OCI-LY7 (cell line): ENCODE data around the gene ERI3. TPM values are rescaled to one million over a fixed set of nuclear protein-coding genes. Genes with fewer than 3 reads are reported as not detected.

ENCODE experiments used
- BruUV-seq: library from RNA; stranded (reverse); fragments of 400-500 nt; replicated peaks from 2 replicates; lab custom pipeline; 2021; lab: Mats Ljungman, UMichigan
- CTCF ChIA-PET: fragments of 300-600 bp; sonication (Branson Sonifier 250); formaldehyde crosslinking; loops from one replicate; lab custom pipeline; 2022; ENCODE audit warnings: antibody characterized with exemption; ENCODE audit not compliant: unreplicated experiment; lab: Charles Lee
- POLR2A ChIA-PET: fragments of 300-600 bp; sonication (Branson Sonifier 250); formaldehyde crosslinking; loops from one replicate; lab custom pipeline; 2022; ENCODE audit warnings: antibody characterized with exemption; lab: Charles Lee
- DNase-seq: peaks from one replicate; pipeline ENCODE4 v3.0.0-alpha.2; 2015; ENCODE audit warnings: low spot score
- H2AFZ ChIP-seq: fragments of 200-600 bp; sonication (generic), shearing (Covaris generic); 2 replicates; pipeline ENCODE4 v1.6.1; 2014; ENCODE audit warnings: mild to moderate bottlenecking, antibody characterized with exemption, low read length, moderate library complexity
- H3K27ac ChIP-seq: fragments of 200-600 bp; sonication (generic); 2 replicates; pipeline ENCODE4 v1.5.1; 2014; ENCODE audit warnings: mixed run types, low read depth, mild to moderate bottlenecking, moderate library complexity, low read length, inconsistent platforms; ENCODE audit not compliant: poor library complexity, severe bottlenecking
- H3K36me3 ChIP-seq: fragments of 200-600 bp; sonication (generic); 2 replicates; pipeline ENCODE4 v1.6.1; 2014; ENCODE audit warnings: mild to moderate bottlenecking, antibody characterized with exemption, low read length, moderate library complexity, mixed read lengths; ENCODE audit not compliant: insufficient read depth
- H3K4me1 ChIP-seq: fragments of 200-600 bp; sonication (generic); 2 replicates; pipeline ENCODE4 v1.5.1; 2014; ENCODE audit warnings: mild to moderate bottlenecking, low read length; ENCODE audit not compliant: insufficient read depth, poor library complexity, severe bottlenecking
- H3K4me2 ChIP-seq: fragments of 200-600 bp; sonication (generic); 2 replicates; pipeline ENCODE4 v1.6.1; 2014; ENCODE audit warnings: mild to moderate bottlenecking, low read length
- H3K4me3 ChIP-seq: fragments of 200-600 bp; sonication (generic); 2 replicates; pipeline ENCODE4 v1.5.1; 2014; ENCODE audit warnings: mild to moderate bottlenecking, low read depth, low read length; ENCODE audit not compliant: poor library complexity, severe bottlenecking
- H3K79me2 ChIP-seq: fragments of 200-600 bp; sonication (generic); 2 replicates; pipeline ENCODE4 v1.6.1; 2016; ENCODE audit warnings: low read depth, mild to moderate bottlenecking, low read length, moderate library complexity, mixed read lengths; ENCODE audit not compliant: insufficient read depth
- H3K9me2 ChIP-seq: fragments of 200-600 bp; sonication (generic); 2 replicates; pipeline ENCODE4 v1.6.1; 2016; ENCODE audit warnings: mild to moderate bottlenecking, low read length, mixed read lengths; ENCODE audit not compliant: insufficient read depth
- H3K9me3 ChIP-seq: fragments of 200-600 bp; sonication (generic); 2 replicates; pipeline ENCODE4 v1.6.1; 2014; ENCODE audit warnings: mild to moderate bottlenecking, mixed run types, low read length, mixed read lengths
- H4K20me1 ChIP-seq: fragments of 200-600 bp; sonication (generic); 2 replicates; pipeline ENCODE4 v1.6.1; 2014; ENCODE audit warnings: mild to moderate bottlenecking, antibody characterized with exemption, low read length, moderate library complexity, mixed read lengths; ENCODE audit not compliant: insufficient read depth
- EZH2phosphoT487 ChIP-seq: fragments of 200-600 bp; sonication (generic); IDR thresholded peaks from 2 replicates; pipeline ENCODE4 v1.6.1; 2018; ENCODE audit warnings: low read depth, borderline replicate concordance, mild to moderate bottlenecking, mixed run types, antibody characterized with exemption, low read length, moderate library complexity, mixed read lengths
- intact Hi-C: fragments of 100-400 bp; cut with micrococcal nuclease; formaldehyde crosslinking; loops from one replicate; pipeline ENCODE4 v1.10.0; 2022; ENCODE audit not compliant: unreplicated experiment
- total RNA-seq, 2 experiments: library from RNA; depleted of rRNA in 1 of 2; stranded (reverse); fragments of >200 nt in 1 of 2; shearing (Covaris generic) in 1 of 2; gene quantifications; 2 replicates each; pipeline ENCODE4 v1.2.3, GENCODE V29; 2014 to 2022
- TF ChIP-seq, protein P1 (sequence below): fragments of 200-600 bp; sonication (generic); conservative IDR thresholded peaks from 2 replicates; pipeline ENCODE4 v1.5.1; 2014; ENCODE audit warnings: mild to moderate bottlenecking, antibody characterized with exemption, low read length, moderate library complexity, mixed read lengths

ERI3 gene
- total RNA-seq, 2 experiments from 2014 or later, result 46.5 to 47.4 TPM

- Histone ChIP-seq H3K4me3 (no peak overlapping the region), H3K4me2 (no peak overlapping the region), H3K36me3 (no peaks in the 10 kb centered on the region), H3K27ac (no peak overlapping the region), H3K79me2 (no peaks in the 10 kb centered on the region), H2AFZ (no peak overlapping the region), H3K9me2 (no peaks in the 10 kb centered on the region), H3K4me1 (no peaks in the 10 kb centered on the region), H3K9me3 (no peaks in the 10 kb centered on the region), H4K20me1 (no peaks in the 10 kb centered on the region)
- CTCF ChIA-PET, result no interaction called here
- intact Hi-C loops, result no loop called here
- no peak for DNase-seq
- POLR2A ChIA-PET, result no interaction called here
- no TSS peak for BruUV-seq
- TF ChIP-seq, protein P1, sequence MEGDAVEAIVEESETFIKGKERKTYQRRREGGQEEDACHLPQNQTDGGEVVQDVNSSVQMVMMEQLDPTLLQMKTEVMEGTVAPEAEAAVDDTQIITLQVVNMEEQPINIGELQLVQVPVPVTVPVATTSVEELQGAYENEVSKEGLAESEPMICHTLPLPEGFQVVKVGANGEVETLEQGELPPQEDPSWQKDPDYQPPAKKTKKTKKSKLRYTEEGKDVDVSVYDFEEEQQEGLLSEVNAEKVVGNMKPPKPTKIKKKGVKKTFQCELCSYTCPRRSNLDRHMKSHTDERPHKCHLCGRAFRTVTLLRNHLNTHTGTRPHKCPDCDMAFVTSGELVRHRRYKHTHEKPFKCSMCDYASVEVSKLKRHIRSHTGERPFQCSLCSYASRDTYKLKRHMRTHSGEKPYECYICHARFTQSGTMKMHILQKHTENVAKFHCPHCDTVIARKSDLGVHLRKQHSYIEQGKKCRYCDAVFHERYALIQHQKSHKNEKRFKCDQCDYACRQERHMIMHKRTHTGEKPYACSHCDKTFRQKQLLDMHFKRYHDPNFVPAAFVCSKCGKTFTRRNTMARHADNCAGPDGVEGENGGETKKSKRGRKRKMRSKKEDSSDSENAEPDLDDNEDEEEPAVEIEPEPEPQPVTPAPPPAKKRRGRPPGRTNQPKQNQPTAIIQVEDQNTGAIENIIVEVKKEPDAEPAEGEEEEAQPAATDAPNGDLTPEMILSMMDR, result no peak
- TF ChIP-seq EZH2phosphoT487, result no peak
Observed at GRCh38 chr1:44244986-44245385, 110.1 kb downstream of the ERI3 start.

GRCh38 chr1:44243782-44244495, 111.1 kb downstream of the ERI3 start:
- DNase-seq, result no peak
- Histone ChIP-seq H3K9me3 (no peaks in the 10 kb centered on the region), H3K4me2 (no peak overlapping the region), H3K36me3 (no peaks in the 10 kb centered on the region), H3K4me3 (no peak overlapping the region), H3K79me2 (no peaks in the 10 kb centered on the region), H4K20me1 (no peaks in the 10 kb centered on the region), H3K9me2 (no peaks in the 10 kb centered on the region), H2AFZ (no peak overlapping the region), H3K27ac (no peak overlapping the region), H3K4me1 (peaks cover 4% of the 10 kb centered on the region)
- CTCF ChIA-PET, result no interaction called here
- BruUV-seq, result no TSS peak
- intact Hi-C loops, result no loop called here
- TF ChIP-seq, protein P1, result no peak
- no peak for TF ChIP-seq EZH2phosphoT487
- POLR2A ChIA-PET, result no interaction called here

DNA sequence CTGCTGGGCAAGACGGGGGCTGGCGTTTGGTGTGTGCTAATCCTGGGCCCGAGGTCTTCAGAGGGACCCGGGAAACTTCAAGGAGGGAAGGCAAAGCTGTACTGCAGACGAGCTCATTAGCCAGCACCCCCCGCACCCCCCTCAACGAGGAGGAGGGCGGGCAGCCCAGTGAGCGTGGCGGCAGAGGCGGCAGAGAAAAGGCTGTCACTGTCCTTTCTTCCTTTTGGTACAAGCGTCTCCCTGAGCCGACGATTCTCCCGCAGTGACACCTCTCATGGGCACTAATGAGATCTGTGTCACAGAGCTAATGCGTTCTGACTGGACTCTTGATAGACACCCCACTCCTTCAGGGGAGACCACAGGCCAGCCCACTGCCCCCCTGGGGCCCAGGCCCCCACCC, 112.3 kb downstream of the ERI3 start:
- no TSS peak for BruUV-seq
- no peaks in the 10 kb centered on the region for H3K9me2 ChIP-seq
- no peaks in the 10 kb centered on the region for H3K36me3 ChIP-seq
- no peaks in the 10 kb centered on the region for H3K9me3 ChIP-seq
- H3K79me2 ChIP-seq, result no peaks in the 10 kb centered on the region
- peaks cover 4% of the 10 kb centered on the region for H3K4me1 ChIP-seq
- no peak overlapping the region for H3K27ac ChIP-seq
- H3K4me3 ChIP-seq, result no peak overlapping the region
- H3K4me2 ChIP-seq, result no peak overlapping the region
- POLR2A ChIA-PET, result no interaction called here
- intact Hi-C loops, result no loop called here
- H4K20me1 ChIP-seq, result no peaks in the 10 kb centered on the region
- no peak overlapping the region for H2AFZ ChIP-seq
- CTCF ChIA-PET, result no interaction called here
- no peak for DNase-seq
- no peak for TF ChIP-seq EZH2phosphoT487
